GM18508 (cell line): Measurements from ENCODE around the gene MCAT.

Source experiments
- ATAC-seq: cut with Tn5 transposase; IDR thresholded peaks from one replicate; pipeline ENCODE4 v1.9.1; 2021; ENCODE audit warnings: moderate number of reproducible peaks; ENCODE audit not compliant: insufficient read depth, unreplicated experiment

MCAT gene

DNA sequence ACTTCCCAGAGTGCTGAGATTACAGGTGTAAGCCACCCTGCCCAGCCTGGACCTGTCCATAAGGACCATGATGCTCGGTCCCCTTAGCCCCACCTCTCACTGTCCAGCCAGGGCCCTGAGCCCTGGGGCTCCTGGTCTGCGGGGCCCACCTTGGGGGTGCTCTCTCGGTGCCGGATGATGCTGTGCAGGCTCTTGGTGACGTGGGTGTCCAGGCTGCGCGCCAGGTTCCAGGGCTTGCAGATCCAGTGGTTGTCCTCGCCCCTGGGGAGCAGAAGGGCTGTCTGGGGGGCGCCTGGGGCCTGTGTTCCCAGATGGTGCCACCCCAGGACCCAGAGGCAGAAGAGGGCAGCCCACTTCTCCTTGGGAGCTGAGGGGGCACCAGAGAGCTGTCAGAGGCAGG, 30.4 kb upstream of the MCAT start:
- ATAC-seq, result no peak

DNA sequence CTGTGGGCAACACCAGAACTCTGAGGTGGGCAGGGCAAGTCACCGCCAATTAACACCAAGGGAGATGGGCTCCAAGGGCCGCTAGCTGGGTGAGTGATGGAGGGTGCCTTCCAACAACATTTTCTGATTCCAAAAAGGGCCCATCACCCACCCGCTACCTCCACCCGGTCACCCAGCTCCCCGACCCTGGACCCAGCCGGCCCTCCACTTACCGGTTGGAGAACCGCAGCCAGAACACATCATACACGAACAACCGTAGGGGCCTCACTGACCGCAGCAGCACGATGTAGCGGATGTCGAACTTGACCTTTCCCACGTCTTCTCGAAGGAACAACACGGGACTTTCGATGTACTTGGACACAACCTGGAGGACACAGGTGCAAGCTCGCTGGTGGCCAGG, 29.0 kb upstream of the MCAT start:
- ATAC-seq, result no peak

DNA sequence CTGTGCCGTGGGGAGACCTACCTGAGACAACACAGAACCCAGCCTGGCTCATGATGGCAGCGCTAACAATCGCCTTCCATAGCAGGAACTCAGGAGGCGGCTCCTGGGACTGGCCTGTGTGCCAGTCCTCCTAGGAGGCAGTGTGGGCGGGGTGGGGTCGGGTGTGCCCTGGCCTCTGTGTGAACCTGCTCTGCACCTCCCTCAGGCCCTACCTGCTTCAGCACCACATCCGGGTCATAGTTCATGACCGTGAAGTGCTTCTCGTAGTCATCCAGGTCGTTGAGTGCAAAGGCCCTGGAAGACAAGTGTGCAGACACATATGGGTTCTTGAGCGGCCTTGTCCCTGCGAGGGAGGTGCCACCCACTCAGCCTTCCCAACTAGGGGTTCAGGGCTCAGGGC, 28.4 kb upstream of the MCAT start:
- ATAC-seq, result no peak

DNA sequence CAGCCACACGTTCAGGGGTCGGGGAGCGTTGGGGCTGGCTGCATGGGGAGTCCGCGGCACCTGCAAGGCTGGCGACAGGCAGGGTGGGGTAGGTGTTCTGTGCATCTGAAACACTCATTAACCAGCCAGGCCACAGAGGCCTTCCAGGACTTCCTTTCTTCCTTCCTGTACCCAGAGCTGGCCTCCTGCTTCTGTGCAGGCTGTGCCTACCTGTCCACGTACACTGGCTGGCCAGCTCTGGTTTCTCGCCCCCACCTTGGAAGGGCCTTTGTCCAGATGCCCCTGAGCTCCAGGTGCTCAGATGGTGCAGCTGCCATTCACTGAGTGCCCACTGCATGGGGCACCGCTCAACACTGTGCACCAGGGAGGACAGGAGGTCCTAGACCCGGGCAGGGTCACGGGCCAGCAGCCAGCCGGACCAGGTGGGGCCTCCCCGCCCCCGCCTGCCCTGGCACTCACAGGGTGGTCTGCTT, 27.9 kb upstream of the MCAT start:
- ATAC-seq, result no peak

DNA sequence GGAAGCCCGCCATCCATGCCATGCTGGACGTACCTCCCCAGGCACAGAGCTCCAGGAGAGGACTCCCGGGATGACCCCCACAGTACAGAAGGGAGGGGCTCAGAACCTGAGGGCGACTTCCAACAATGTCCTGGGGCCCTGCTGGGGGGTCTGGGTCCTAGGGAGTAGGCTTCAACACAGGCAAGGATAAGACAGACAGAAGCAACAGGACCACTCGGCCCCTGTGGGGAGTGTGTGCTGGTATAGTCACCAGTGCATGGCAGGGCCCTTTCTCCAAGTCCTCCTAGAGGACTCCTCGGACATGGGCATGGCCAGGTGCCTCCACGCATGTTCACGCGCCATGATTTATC, 26.9 kb upstream of the MCAT start:
- ATAC-seq, result no peak

DNA sequence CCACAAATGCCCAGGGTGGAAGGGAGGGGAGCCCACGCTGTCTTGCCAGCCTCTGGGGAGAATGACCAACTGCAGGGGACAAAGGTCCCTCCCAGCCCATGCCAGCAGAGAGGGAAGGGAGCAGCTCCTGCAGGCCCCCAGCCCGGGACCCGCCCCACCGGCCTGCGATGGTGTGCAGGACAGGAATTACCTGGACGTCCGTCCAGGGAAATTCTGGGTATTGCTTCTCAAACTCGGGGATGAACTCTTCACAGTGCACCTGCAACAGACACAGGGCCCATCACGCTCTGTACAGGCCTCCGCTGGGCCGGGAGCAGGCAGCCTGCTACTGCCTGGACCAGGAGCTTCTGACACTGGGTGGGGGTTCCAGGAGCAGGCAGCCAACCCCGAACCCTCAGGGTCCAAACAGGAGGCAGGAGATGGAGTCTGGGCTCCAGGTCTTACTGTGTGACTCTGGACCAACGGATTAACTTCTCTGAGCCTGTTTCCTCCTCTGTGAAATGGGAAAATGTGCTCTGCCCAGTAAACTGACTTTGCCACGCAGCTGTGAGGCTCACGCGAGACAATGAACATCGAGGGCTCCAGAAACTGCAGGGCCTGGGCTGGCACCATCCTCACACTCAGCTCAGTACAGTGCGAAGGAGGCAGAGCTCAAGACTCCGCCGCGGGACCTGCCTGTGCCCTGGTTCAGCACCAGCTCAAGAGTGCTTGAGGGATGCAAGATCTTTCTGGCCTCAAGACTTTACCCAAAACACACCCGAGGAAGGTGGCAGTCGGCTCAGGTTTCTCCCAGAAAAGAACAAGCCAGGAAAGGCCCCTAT, 26.3 kb upstream of the MCAT start:
- ATAC-seq, result no peak

DNA sequence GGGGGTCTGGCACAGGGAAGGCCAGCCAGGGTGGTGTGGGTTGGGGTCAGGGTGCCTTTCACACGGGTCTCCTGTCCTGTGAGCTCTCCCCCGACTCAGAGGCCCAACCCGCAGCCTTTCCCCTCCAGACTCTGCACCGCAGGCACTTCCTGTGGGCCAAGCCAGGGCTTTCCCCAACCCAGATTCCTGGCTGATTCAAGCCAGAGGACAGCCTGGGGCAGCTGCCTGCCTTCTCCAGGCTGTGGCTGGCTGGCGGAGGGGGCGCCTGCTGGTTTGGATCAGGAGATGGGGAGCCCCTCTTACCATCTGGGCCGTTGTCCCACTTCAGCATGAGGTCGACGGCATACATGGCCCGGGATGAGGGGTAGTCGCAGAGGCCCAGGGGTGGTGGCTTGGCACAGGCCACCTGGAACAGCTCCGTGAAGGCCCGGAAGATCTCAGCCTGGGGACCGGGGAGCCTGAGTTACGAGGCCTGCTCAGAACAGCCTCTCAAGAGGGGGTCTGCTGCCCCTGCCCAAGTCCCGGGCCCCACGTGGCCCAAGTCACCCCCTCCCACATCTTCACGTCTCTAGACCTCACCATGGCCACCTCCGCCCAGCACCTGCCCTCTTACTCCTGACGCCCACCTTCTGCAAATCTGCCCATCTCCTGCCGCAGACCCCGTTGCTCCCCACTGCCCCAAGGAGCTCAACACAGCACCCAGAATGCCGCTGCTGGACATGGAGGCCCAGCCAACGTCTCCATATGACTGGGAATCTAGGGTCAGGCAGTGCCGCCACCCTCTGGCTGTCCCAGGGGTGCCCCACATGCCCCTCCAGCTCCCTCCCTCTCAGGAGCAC, 25.5 kb upstream of the MCAT start:
- ATAC-seq, result no peak

DNA sequence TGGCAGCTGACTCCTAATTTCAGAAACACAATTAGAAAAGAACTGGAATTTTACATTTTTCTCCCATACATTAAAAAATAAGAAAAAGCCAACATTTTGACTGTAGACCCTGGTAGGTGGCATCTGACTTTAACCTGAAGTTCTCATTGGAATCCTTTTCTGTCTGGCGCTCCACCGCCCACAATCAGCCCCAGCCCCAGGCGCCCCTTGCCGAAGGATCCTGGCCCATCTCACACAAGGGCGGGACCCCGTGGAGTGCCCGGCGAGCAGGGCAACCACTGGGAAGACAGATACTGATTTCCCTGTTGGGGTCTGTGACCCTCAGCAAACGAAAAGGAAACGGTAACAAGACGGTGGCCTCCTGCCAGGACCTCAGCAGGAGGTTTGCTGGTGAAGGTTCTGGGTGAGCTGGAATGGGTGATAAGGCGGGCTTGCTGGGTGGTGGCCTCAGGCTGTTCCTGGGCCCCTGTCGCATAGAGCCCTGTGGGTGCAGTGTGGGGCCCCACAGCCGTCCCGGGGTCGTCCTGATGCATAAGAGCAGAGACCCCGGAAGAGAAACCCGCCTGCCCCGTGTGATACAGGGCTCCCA, 23.9 kb upstream of the MCAT start:
- ATAC-seq, result no peak

DNA sequence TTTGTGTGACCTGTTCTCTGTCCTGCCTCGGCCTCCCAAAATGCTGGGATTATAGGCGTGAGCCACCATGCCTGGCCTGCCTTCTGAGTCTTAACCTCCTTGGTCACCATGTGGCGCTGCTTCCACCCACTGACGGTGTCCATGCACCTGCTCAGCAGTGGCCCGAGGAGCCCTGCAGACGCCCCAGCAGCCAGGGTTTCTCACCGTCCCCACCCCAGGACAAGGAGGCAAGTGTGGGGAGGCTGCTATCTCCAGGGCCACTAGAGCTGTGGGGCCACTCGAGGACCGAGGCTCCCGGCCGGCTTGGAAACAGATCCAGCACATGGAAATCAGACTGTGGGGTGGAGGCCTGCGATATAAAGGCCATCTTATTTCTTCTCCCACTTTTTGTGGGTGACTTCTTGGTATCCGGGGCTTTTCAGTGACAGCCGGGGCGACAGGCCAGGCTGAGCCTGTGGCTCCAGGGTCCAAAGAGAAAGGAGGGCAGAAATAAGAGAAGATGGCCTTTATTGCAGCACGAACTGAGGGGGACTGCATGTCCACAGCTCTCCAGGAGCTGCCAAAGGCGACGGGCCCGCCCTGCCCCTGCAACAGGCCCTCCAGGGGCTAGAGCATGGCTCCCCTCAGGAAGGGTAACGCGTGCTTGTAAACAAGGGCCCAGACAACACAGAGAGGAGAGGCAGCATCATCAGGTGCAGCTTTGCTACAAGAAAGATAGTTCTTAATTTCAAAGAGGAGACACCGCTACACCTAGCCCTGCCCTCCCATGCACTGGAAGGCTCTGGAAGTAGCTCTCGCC, 23.1 kb upstream of the MCAT start:
- ATAC-seq, result no peak

DNA sequence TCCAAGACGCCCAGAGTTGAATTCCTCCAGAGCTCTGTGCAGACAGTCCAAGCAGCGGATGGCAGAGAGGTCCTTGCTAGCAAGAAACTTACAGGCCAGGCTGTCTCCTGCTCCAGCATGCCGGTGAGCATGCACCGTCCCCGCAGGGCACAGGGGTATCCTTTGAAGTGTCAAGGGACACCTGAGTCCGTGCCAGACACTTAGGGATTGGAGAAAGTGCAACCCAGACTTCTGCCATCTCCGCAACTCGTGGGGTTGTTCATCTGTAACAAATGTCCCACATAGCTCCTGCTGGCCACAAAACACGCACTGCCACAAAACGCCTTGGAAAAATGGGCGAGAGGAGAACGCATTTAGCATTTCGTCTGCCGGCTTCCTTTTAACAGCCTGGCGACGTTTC, 21.4 kb upstream of the MCAT start:
- no peak for ATAC-seq

DNA sequence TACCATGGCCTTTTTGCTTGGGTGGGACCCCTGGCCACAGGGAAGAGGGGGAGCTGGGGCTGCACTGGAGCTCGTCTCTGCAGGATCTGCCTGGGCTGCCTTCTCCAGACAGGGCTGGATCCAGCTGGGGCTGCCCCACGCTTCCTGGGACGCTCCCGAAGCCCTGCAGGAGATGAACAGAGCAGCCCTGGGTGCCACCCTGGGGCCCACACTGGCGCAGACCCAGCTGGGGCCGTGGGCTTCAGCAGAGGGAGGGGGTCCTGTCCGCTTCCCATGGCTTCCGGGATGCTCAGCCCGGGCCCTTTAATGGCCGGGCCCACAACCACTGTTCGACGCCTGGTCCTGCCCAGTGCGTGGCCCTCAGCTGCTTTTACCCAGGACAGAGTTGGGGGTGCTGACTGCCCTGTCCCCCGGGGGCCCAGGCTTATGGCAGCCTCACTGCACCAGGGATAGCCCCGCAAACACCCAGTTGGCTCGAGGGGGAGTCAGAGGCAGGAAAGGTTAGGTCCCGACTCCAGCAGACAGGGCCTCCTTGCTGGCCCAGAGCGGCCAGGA, 20.1 kb upstream of the MCAT start:
- no peak for ATAC-seq

DNA sequence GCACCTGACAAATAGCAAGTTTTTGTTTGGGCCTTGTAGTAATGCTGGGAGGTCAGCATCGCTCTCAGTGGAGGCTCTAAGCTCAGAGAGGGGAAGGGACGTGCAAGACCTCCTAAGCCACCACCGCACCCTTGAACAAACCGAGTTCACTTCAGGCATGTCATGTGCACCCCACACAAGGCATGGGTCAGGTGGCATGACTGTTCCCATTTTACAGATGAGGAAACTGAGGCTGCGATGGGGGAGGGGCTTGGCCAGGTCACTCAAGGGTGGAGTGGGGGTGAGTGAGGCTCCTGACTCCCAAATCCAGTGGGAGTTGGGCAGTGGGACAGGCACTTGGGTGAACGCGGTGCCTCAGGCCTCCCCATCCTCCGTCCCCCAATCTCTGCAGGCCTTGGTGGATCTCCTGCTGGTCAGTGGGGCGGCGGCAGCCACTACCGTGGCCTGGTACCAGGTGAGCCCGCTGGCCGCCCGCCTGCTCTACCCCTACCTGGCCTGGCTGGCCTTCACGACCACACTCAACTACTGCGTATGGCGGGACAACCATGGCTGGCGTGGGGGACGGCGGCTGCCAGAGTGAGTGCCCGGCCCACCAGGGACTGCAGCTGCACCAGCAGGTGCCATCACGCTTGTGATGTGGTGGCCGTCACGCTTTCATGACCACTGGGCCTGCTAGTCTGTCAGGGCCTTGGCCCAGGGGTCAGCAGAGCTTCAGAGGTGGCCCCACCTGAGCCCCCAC, 19.4 kb upstream of the MCAT start:
- no peak for ATAC-seq

DNA sequence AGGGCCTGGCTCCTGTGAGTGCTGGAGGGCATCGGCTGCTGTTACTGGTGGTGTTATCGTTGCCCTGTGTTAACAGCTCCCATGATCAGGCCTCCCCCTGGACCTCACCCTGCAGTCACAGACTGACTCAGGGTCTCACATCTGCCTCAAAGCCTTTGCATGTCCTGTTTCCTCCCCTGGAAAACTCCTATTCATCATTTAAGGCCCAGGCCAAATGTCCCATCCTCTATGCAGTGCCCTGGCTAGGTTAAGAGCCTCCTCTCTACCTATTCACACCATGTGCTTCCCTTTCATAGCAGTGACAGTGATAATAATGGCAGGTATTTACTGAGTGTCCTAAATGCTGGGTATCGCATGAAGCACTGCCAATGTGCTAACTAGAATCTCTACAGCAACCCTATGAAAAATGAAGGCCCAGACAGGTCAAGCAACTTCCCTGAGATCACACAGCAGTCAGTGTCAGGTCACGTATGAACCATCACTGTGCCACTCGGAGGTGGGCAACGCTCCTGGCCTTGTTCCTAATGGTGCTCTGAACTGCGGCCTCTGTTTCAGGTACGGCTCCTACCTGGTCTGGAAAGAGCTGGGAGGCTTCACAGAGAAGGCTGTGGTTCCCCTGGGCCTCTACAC, 17.4 kb upstream of the MCAT start:
- no peak for ATAC-seq

DNA sequence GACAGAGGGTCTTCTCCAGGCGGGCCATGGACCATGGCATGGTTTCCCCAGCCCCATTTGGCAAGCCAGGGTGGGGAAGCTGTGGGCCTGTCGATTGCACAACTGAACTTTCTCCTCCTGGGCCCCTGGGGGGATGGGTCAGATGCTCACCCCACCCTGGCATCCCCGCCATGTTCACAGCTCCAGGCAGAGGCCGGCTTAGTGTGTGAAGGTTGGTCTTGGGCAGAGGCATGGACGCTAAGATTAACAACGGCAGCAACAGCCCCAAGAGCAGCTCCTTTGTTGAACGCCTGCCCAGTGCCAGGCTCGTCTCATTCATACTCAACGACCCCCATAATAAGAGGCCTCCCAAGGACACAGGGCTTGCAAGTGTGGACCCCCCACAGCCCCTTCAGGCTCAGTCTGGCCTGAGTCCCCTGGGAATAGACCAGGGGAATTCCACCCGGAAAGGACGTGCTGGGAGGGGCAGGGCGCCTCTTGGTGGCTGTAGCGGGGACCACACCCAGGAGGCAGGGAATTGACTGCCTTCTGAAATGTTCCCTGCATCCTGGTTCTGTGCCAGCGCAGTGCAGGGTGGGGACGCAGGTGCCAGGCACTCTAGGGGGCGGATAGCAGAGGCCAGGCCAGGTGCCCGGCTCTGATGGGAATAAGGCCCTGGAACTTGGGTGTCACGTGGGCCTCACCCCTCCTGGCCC, 16.4 kb upstream of the MCAT start:
- no peak for ATAC-seq

DNA sequence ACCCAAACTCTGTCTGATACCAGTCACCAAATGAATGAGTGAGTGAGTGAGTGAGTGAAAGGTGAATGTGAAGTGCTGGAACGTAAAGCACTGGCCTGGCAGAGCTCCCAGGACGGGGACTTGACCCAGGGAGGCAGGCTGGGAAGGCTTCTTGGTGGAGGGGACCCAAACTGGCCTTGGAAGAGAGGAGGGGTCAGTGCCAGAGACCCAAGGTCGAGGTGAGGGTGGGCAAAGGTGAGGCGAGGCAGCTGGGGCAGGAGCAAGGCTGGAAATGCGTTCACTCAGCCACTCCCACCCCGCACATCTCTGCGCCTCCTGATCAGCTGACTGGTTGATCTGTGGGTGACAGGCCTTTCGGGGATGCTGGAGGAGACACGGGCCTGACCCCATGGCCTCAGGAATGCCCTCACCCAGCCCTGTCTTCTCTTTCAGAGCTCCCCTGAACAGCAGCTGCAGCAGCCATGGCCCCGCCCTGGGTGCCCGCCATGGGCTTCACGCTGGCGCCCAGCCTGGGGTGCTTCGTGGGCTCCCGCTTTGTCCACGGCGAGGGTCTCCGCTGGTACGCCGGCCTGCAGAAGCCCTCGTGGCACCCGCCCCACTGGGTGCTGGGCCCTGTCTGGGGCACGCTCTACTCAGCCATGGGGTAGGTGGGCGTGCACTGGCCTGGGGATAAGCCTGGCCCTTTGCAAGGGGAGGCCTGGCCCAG, 15.7 kb upstream of the MCAT start:
- ATAC-seq, result no peak

DNA sequence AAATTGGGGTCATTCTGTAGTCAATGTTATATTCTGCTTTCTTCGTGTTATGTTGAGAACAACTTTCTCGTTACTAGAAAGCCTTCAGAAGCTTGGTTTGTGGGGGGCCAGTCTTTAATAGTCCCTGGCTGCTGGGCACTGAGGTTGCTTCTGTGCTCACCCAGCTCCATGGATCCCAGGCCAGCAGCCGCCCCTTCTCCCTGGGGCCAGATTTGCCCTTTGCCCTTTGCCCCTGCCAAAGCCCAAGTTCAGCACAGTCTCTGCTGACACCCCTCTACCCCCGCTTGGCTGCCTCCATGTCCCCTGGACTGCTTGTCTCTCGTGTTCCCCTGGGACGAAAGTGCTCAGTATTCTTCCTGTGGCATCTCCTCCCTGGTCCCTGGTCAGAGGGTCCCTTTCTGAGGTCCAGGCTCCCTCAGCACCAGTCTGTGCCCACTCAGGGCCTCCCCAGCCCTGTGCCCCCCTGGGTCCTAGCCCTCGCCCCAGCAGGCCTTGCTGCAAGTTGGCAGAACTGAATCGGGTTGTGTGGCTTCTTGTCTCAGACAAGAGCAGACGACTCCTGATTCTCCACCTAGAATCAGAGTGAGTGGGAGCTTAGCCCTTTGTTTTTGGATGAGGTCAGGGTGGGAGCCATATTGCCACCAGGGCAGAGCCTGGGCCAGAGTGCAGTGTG, 14.8 kb upstream of the MCAT start:
- no peak for ATAC-seq

DNA sequence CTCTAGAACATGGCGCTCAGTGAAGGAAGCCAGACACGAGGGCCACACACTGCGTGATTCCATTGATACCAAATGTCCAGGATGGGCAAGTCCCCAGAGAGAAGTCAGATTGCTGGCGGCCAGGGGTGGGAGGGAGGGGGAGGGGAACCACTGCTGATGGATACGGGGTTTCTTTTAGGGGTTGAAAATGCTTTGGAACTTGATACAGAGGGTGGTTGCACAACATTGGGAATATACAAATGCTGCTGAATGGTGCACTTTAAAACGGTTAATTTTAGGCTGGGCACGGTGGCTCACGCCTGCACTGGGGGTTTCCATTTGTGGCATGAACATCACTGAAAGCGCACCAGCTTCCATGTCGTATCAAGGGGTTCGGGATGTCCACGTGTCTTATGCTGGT, 13.2 kb upstream of the MCAT start:
- no peak for ATAC-seq
